ENCODE data around the gene ZSCAN25.

DNA sequence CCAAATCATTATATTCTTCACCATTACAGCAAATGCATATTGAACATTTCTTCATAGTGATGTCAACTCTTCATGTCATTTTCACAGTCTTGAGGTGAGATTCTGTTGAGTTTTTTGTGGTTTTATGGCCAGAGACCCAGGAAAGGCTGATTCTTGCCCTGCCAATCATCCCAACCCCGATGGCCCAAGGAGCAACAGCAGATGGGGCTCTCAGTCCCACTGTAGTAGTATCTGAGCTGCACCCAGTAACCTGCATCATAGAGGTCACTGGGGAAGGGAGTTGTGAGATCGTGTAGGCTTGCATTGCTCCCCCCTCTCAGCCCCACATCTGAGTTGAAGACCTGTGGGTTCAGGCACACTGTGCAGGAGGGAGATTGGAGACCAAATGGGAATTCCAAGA, 26.7 kb downstream of the ZSCAN25 start:
- TF ChIP-seq, protein P1, sequence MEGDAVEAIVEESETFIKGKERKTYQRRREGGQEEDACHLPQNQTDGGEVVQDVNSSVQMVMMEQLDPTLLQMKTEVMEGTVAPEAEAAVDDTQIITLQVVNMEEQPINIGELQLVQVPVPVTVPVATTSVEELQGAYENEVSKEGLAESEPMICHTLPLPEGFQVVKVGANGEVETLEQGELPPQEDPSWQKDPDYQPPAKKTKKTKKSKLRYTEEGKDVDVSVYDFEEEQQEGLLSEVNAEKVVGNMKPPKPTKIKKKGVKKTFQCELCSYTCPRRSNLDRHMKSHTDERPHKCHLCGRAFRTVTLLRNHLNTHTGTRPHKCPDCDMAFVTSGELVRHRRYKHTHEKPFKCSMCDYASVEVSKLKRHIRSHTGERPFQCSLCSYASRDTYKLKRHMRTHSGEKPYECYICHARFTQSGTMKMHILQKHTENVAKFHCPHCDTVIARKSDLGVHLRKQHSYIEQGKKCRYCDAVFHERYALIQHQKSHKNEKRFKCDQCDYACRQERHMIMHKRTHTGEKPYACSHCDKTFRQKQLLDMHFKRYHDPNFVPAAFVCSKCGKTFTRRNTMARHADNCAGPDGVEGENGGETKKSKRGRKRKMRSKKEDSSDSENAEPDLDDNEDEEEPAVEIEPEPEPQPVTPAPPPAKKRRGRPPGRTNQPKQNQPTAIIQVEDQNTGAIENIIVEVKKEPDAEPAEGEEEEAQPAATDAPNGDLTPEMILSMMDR (IDR thresholded peaks at IDR 0.05 in 8 of 11, conservative IDR thresholded peaks at IDR 0.05 in 3 of 11): no peak
- TF ChIP-seq POLR2A (IDR thresholded peaks at IDR 0.05): no peak
- TF ChIP-seq POLR2AphosphoS5 (IDR thresholded peaks at IDR 0.05): no peak

Measured in spleen (tissue), 7 donors.